K562 (cell line): ENCODE measurements around the gene GCDH. TPM values are rescaled to one million over a fixed set of nuclear protein-coding genes. Genes with fewer than 3 reads are reported as not detected.

Experiments used
- ATAC-seq: fragments of 200-7000 bp; cut with Tn5 transposase; 3 replicates; pipeline ENCODE4 v1.9.1; 2020; ENCODE audit warnings: moderate library complexity
- BruUV-seq: library from RNA; stranded (reverse); fragments of 400-500 nt; replicated peaks from 2 replicates; lab custom pipeline; 2021; lab: Mats Ljungman, UMichigan
- CTCF ChIA-PET: fragments of 300-600 bp; formaldehyde crosslinking; extraction: SDS; loops from one replicate; lab custom pipeline; 2021; ENCODE audit warnings: low intra/inter-chr PET ratio; lab: Yijun Ruan, JAX
- POLR2A ChIA-PET: fragments of 300-600, 350-650 bp; sonication (Branson Sonifier 250); formaldehyde crosslinking; extraction: SDS; loops from one replicate; lab custom pipeline; 2021; ENCODE audit warnings: antibody characterized with exemption, inconsistent platforms; lab: Yijun Ruan, JAX
- DNase-seq, 4 experiments: peaks; one replicate each; pipeline versions ENCODE4 v3.0.0 to v3.0.0-alpha.2; 2011 to 2018; ENCODE audit warnings: low spot score in 3 of 4, mixed read lengths in 3 of 4; ENCODE audit errors: extremely low read depth in 1 of 4
- FAIRE-seq: peaks from 2 replicates; lab custom pipeline; 2011; peaks lifted over from hg19 to GRCh38; lab: Jason Lieb, UNC
- H2AFZ ChIP-seq: 2 replicates; pipeline ENCODE4 v1.6.0; 2011; ENCODE audit warnings: low read depth, low read length, control low read depth, inconsistent platforms
- H3K27ac ChIP-seq: fragments of 200-600 bp; 3 replicates; pipeline ENCODE4 v1.8.0; 2011; ENCODE audit warnings: low read depth, mild to moderate bottlenecking, control low read depth, inconsistent platforms, low read length, moderate library complexity, mixed read lengths; ENCODE audit errors: extremely low read depth
- H3K27me3 ChIP-seq, 2 experiments: fragments of 300-600 bp in 1 of 2; 2 replicates in 1 of 2; 3 replicates in 1 of 2; pipeline versions ENCODE4 v1.6.0 to v1.8.0; 2011; ENCODE audit warnings: inconsistent platforms in 2 of 2, low read length in 2 of 2, mild to moderate bottlenecking in 1 of 2, mixed read lengths in 1 of 2, moderate library complexity in 1 of 2; ENCODE audit not compliant: control insufficient read depth in 2 of 2, insufficient read depth in 2 of 2
- H3K36me3 ChIP-seq: fragments of 300-600 bp; 3 replicates; pipeline ENCODE4 v1.8.0; 2011; ENCODE audit warnings: mild to moderate bottlenecking, low read length, inconsistent platforms; ENCODE audit not compliant: control insufficient read depth, insufficient read depth
- H3K4me1 ChIP-seq, 2 experiments: fragments of 200-600 bp in 1 of 2; replicated peaks in 1 of 2; 2 replicates in 1 of 2; 3 replicates in 1 of 2; pipeline versions ENCODE4 v1.5.1 to v1.8.0; 2011; ENCODE audit warnings: inconsistent platforms in 2 of 2, low read length in 2 of 2, mild to moderate bottlenecking in 1 of 2, mixed read lengths in 1 of 2, moderate library complexity in 1 of 2; ENCODE audit not compliant: control insufficient read depth in 2 of 2, insufficient read depth in 2 of 2
- H3K4me2 ChIP-seq: 2 replicates; pipeline ENCODE4 v1.6.1; 2011; ENCODE audit warnings: low read length, control low read depth, inconsistent platforms, mixed read lengths; ENCODE audit not compliant: insufficient read depth
- H3K4me3 ChIP-seq: fragments of 200-600 bp; sonication (generic), shearing (Covaris generic); 2 replicates; pipeline ENCODE4 v1.5.1; 2016; ENCODE audit warnings: control low read depth, inconsistent platforms
- H3K79me2 ChIP-seq: fragments of 200-600 bp; 3 replicates; pipeline ENCODE4 v1.8.0; 2011; ENCODE audit warnings: low read length, inconsistent platforms; ENCODE audit not compliant: control insufficient read depth, insufficient read depth
- H3K9ac ChIP-seq, 2 experiments: 2 replicates each; pipeline versions ENCODE4 v1.6.0 to v1.6.1; 2011; ENCODE audit warnings: low read depth in 2 of 2, low read length in 2 of 2, control low read depth in 1 of 2, inconsistent platforms in 1 of 2, mild to moderate bottlenecking in 1 of 2, mixed read lengths in 1 of 2; ENCODE audit not compliant: insufficient read depth in 1 of 2
- H3K9me1 ChIP-seq: one replicate; pipeline ENCODE4 v1.6.0; 2011; ENCODE audit warnings: inconsistent platforms, mild to moderate bottlenecking, low read length, moderate library complexity; ENCODE audit not compliant: control insufficient read depth, insufficient read depth
- H3K9me3 ChIP-seq: replicated peaks from 2 replicates; pipeline ENCODE4 v1.5.1; 2011; ENCODE audit warnings: low read depth, low read length, inconsistent platforms; ENCODE audit not compliant: control insufficient read depth, insufficient read depth
- H4K20me1 ChIP-seq: replicated peaks from 2 replicates; pipeline ENCODE4 v1.6.1; 2011; ENCODE audit warnings: low read length, inconsistent platforms, mixed read lengths; ENCODE audit not compliant: control insufficient read depth, insufficient read depth
- AFF1 ChIP-seq, 2 experiments: fragments of 450-650 bp; IDR thresholded peaks; 2 replicates each; pipeline ENCODE4 v1.6.1; 2018; ENCODE audit warnings: mild to moderate bottlenecking in 2 of 2, low read depth in 1 of 2; ENCODE audit not compliant: partially characterized antibody in 2 of 2
- ILK ChIP-seq: fragments of 450-650 bp; IDR thresholded peaks from 2 replicates; pipeline ENCODE4 v1.6.1; 2016; ENCODE audit warnings: missing genetic modification characterization, low read depth, mild to moderate bottlenecking, missing compliant biosample characterization, moderate library complexity, borderline replicate concordance
- MAFK ChIP-seq: IDR thresholded peaks from 2 replicates; pipeline ENCODE4 v1.6.1; 2011; ENCODE audit warnings: low read length, improper control_type of control experiment
- PRMT5 ChIP-seq: sonication (generic); formaldehyde crosslinking; IDR thresholded peaks from 2 replicates; pipeline ENCODE4 v1.5.0; 2020; ENCODE audit warnings: missing genetic modification reagents
- RAD51 ChIP-seq: fragments of 450-650 bp; IDR thresholded peaks from 2 replicates; pipeline ENCODE4 v1.7.1; 2016; ENCODE audit warnings: low read depth, mild to moderate bottlenecking, borderline replicate concordance
- SMARCC2 ChIP-seq: fragments of 450-650 bp; IDR thresholded peaks from 2 replicates; pipeline ENCODE4 v1.6.1; 2017; ENCODE audit warnings: antibody characterized with exemption, moderate library complexity, mild to moderate bottlenecking, low read depth
- THAP7 ChIP-seq: fragments of 250-450 bp; sonication (Bioruptor Pico); IDR thresholded peaks from 2 replicates; pipeline ENCODE4 v1.5.0; 2021
- TSHZ1 ChIP-seq: fragments of 250-450 bp; sonication (Bioruptor Pico); IDR thresholded peaks from 2 replicates; pipeline ENCODE4 v1.4.0; 2020; ENCODE audit warnings: mild to moderate bottlenecking, moderate library complexity
- ZKSCAN3 ChIP-seq: fragments of 250-450 bp; sonication (Bioruptor Pico); IDR thresholded peaks from 2 replicates; pipeline ENCODE4 v1.4.0; 2020
- ZNF253 ChIP-seq: fragments of 250-450 bp; sonication (Bioruptor Pico); conservative IDR thresholded peaks from 2 replicates; pipeline ENCODE4 v1.6.1; 2021; ENCODE audit warnings: mild to moderate bottlenecking
- ZNF431 ChIP-seq: sonication (generic); formaldehyde crosslinking; IDR thresholded peaks from 2 replicates; pipeline ENCODE4 v1.8.0; 2022; ENCODE audit warnings: mild to moderate bottlenecking, missing genetic modification reagents
- ZNF511 ChIP-seq: sonication (generic); formaldehyde crosslinking; IDR thresholded peaks from 2 replicates; pipeline ENCODE4 v1.8.0; 2022; ENCODE audit warnings: mild to moderate bottlenecking, missing genetic modification reagents
- WGBS: fragments of 100-300 bp; shearing (Covaris generic); methylation state at CpG from one replicate; pipeline ENCODE4 v1.1.6; 2016; ENCODE audit warnings: low coverage, mixed read lengths; ENCODE audit not compliant: insufficient coverage; ENCODE audit errors: missing lambda C conversion rate; 5-methylcytosine and 5-hydroxymethylcytosine counted together
- in situ Hi-C: fragments of 300-500 bp; cut with MboI; formaldehyde crosslinking; loops from 4 replicates; pipeline ENCODE4 v1.15.0; 2018; ENCODE audit warnings: inconsistent platforms, mixed read lengths
- intact Hi-C: fragments of 100-400 bp; cut with micrococcal nuclease; formaldehyde crosslinking; loops from 2 replicates; pipeline ENCODE4 v1.14.2; 2022
- polyA plus RNA-seq, 8 experiments: library from polyadenylated mRNA; depleted of rRNA in 4 of 8; stranded (reverse) in 5 of 8; unstranded in 3 of 8; fragments of >200 nt; fragmentation: Nextera tagmentation in 2 of 8; fragmentation: Illumina TruSeq in 1 of 8; extraction: Ambion mirVana in 2 of 8; extraction: Trizol in 1 of 8; gene quantifications; 2 replicates each; pipeline versions ENCODE4 v1.2.1 to v1.2.3, GENCODE V29; 2011 to 2014; ENCODE audit warnings: inconsistent platforms in 1 of 8, missing spikeins in 1 of 8
- total RNA-seq, 7 experiments: library from RNA; depleted of rRNA in 6 of 7; stranded (reverse); fragments of >200 nt in 6 of 7; fragmentation: Illumina TruSeq in 2 of 7; extraction: Trizol in 2 of 7; gene quantifications; 2 replicates each; pipeline versions ENCODE4 v1.2.1 to v1.2.3, GENCODE V29; 2011 to 2021; ENCODE audit warnings: low replicate concordance in 1 of 7

The GCDH gene
- total and polyA plus RNA-seq, 9 of the 15 experiments (the other 6 are each of a cell fraction or from before 2014, with no cell fraction given), result 2.9 to 50.8 (median 19.1) TPM

GRCh38 chr19:12938779-12939601 lies 48.0 kb downstream of the GCDH start:
- WGBS, result under 1% methylated on average over 47 of the region's 54 CpGs
- Histone ChIP-seq H3K4me3 (peak overlapping the region; percentile 90), H3K79me2 (peaks cover 53% of the 10 kb centered on the region), H3K4me1 (peaks cover 34 to 50% of the 10 kb centered on the region in 2 experiments), H3K9me1 (peaks cover 8% of the 10 kb centered on the region), H2AFZ (no peak overlapping the region), H3K36me3 (peaks cover 50% of the 10 kb centered on the region), H3K4me2 (peak overlapping the region; percentile 98), H3K27ac (peak overlapping the region; percentile 94), H3K27me3 (no peaks in the 10 kb centered on the region), H3K9ac (peak overlapping the region; percentile 99), H3K9me3 (no peaks in the 10 kb centered on the region), H4K20me1 (peaks cover 31% of the 10 kb centered on the region)
- POLR2A ChIA-PET, result interaction anchor here (0.5 to 2.2 kb wide), 12 partner anchors 9 to 170 kb away, joined by 3 to 11 read pairs (median 3); partner anchors contain the start of genes KLF1 and SYCE2
- peak in 2 of 4 experiments; percentile 55 to 64 for DNase-seq
- ATAC-seq, result peak; percentile 60
- BruUV-seq, result TSS peak; percentile 74
- peak; percentile 42 for FAIRE-seq
- CTCF ChIA-PET, result no interaction called here
- intact Hi-C loops (loop anchor here (5.0 kb wide), 1 partner anchor 52 kb away; the partner anchor contains the start of gene KLF1), in situ Hi-C loops (no loop called here)
- no peak for TF ChIP-seq ZKSCAN3 (CRISPR knock-in tag)
- TF ChIP-seq ZNF253, result no peak
- TF ChIP-seq ZNF511 (CRISPR knock-in tag), result 0 out of 2 replicates have a peak, but pooled peaks have one; percentile 47
- TF ChIP-seq THAP7, result no peak
- TF ChIP-seq ZNF431, result no peak; the same call in none of the 2 replicates
- no peak for TF ChIP-seq PRMT5
- TF ChIP-seq TSHZ1, result no peak
- no peak for TF ChIP-seq ILK (tag)
- TF ChIP-seq RAD51, result no peak
- no peak for TF ChIP-seq MAFK
- TF ChIP-seq AFF1 (IDR thresholded peaks at IDR 0.05; ENCODE audit: low read depth in 1 of 2, partially characterized antibody in 2 of 2), result no peak
- TF ChIP-seq SMARCC2, result no peak
